Measurements from ENCODE around the gene CNNM1.

GRCh38 chr10:99432881-99433280, 103.7 kb downstream of the CNNM1 start:
- TF ChIP-seq CTCF (conservative IDR thresholded peaks at IDR 0.05; ENCODE audit: low read length) (no peak), EZH2phosphoT487 (IDR thresholded peaks at IDR 0.05; ENCODE audit: borderline replicate concordance, low read depth, low read length) (no peak)
